SK-N-SH treated with all-trans-retinoic acid at 6 μM for 48 hours (cell line): ENCODE results near the gene PSMD2.

Experiments
- BACH2 ChIP-seq: fragments of 250-450 bp; sonication (Bioruptor Pico); IDR thresholded peaks from 2 replicates; pipeline ENCODE4 v1.9.0; 2021; ENCODE audit warnings: mild to moderate bottlenecking, borderline replicate concordance
- PPARA ChIP-seq: fragments of 250-450 bp; sonication (Bioruptor Pico); IDR thresholded peaks from 2 replicates; pipeline ENCODE4 v1.5.0; 2020; ENCODE audit warnings: mild to moderate bottlenecking, borderline replicate concordance
- ZFP30 ChIP-seq: fragments of 450-650 bp; formaldehyde crosslinking; IDR thresholded peaks from 2 replicates; pipeline ENCODE4 v1.5.0; 2022; ENCODE audit warnings: mild to moderate bottlenecking, moderate library complexity

- TF ChIP-seq ZFP30 (CRISPR knock-in tag) (no peak), BACH2 (CRISPR knock-in tag) (no peak), PPARA (CRISPR knock-in tag) (no peak)
Measured at GRCh38 chr3:184295771-184296170, 3.3 kb upstream of the PSMD2 start.
